Activated CD4-positive, CD25-positive, alpha-beta regulatory T cell treated with anti-CD3 and anti-CD28 coated beads, Interleukin-2, amount 50 U/mL, for 16 hours (primary cell): ENCODE data around the gene REG1B.

Experiments
- DNase-seq: peaks from one replicate; pipeline ENCODE4 v3.0.0-alpha.2; 2020; ENCODE audit warnings: low read depth, low spot score

REG1B gene

GRCh38 chr2:79087785-79088364, at the start of gene REG1B:
TSS of gene REG1B (minus strand) at chr2:79087993. CDS start at chr2:79087612, 381 bp downstream.
- DNase-seq = no peak

GRCh38 chr2:79131687-79132086, 43.9 kb upstream of the REG1B start:
- DNase-seq = no peak

GRCh38 chr2:79129804-79130203, 42.0 kb upstream of the REG1B start:
- no peak for DNase-seq

GRCh38 chr2:79129260-79129659, 41.5 kb upstream of the REG1B start:
- DNase-seq = no peak

GRCh38 chr2:79128406-79128805, 40.6 kb upstream of the REG1B start:
- no peak for DNase-seq

GRCh38 chr2:79125721-79125985, 37.9 kb upstream of the REG1B start:
- no peak for DNase-seq

GRCh38 chr2:79124907-79125720, 37.3 kb upstream of the REG1B start:
- DNase-seq = no peak

- no peak for DNase-seq
These were observed 34.9 kb upstream of the REG1B start for GRCh38 chr2:79122676-79123075.

GRCh38 chr2:79120194-79120713, 32.5 kb upstream of the REG1B start, which contains the start of gene REG1A:
TSS of gene REG1A (plus strand) at chr2:79120488. CDS start at chr2:79120862, 374 bp downstream.
- DNase-seq = no peak

- no peak for DNase-seq
These were observed 29.5 kb upstream of the REG1B start for GRCh38 chr2:79116997-79117928.

- no peak for DNase-seq
These were observed 27.2 kb upstream of the REG1B start for GRCh38 chr2:79114797-79115494.

- DNase-seq = no peak
These were observed 24.5 kb upstream of the REG1B start for GRCh38 chr2:79112269-79112668.

GRCh38 chr2:79105259-79105658, 17.5 kb upstream of the REG1B start:
- DNase-seq = no peak

GRCh38 chr2:79103214-79103613, 15.4 kb upstream of the REG1B start:
- no peak for DNase-seq

GRCh38 chr2:79101024-79101423, 13.2 kb upstream of the REG1B start:
- DNase-seq = no peak

GRCh38 chr2:79100285-79100684, 12.5 kb upstream of the REG1B start:
- no peak for DNase-seq

- no peak for DNase-seq
These were observed 11.4 kb upstream of the REG1B start for GRCh38 chr2:79099140-79099686.

GRCh38 chr2:79097843-79098242, 10.1 kb upstream of the REG1B start:
- DNase-seq = no peak

- no peak for DNase-seq
These were observed 2.9 kb upstream of the REG1B start for GRCh38 chr2:79090693-79091092.

- DNase-seq = no peak
These were observed 1.5 kb downstream of the REG1B start for GRCh38 chr2:79086255-79086654.

GRCh38 chr2:79085382-79085781, 2.4 kb downstream of the REG1B start:
- DNase-seq = no peak
